Right ventricle myocardium superior (tissue), 1 donor: ENCODE measurements around the gene FAM240A. TPM values are rescaled to one million over a fixed set of nuclear protein-coding genes. Genes with fewer than 3 reads are reported as not detected.

ENCODE experiments used
- ATAC-seq: fragments of 200-7000 bp; cut with Tn5 transposase; one replicate; pipeline ENCODE4 v1.9.1; 2020; ENCODE audit warnings: mild to moderate bottlenecking; ENCODE audit not compliant: poor library complexity
- DNase-seq: peaks from one replicate; pipeline ENCODE4 v3.0.0-alpha.2; 2020
- intact Hi-C: fragments of 100-400 bp; cut with DNase I; formaldehyde crosslinking; loops from one replicate; pipeline ENCODE4 v1.11.2; 2022
- total RNA-seq: library from RNA; stranded (reverse); fragmentation: NEBNext Ultra II Directional; extraction: Animal tissue kit (Norgen Biotek cat#: 25700); gene quantifications from one replicate; pipeline ENCODE4 v1.2.1, GENCODE V29; 2021
- donor health status: DM: no; HTN: yes; CAD: no; lungs with severe emphysema.

Gene FAM240A
- total RNA-seq, 1 donor from 2014 or later, result not detected

- DNase-seq (no peak), ATAC-seq (no peak)
- intact Hi-C loops, result no loop called here
Measured at GRCh38 chr3:46655271-46655670, 42.9 kb downstream of the FAM240A start.

- DNase-seq (no peak), ATAC-seq (no peak)
- intact Hi-C loops, result no loop called here
Measured at GRCh38 chr3:46656778-46657556, 44.6 kb downstream of the FAM240A start.

- intact Hi-C loops, result no loop called here
- ATAC-seq, result no peak
- DNase-seq, result no peak
Measured at GRCh38 chr3:46659285-46659684, 47.0 kb downstream of the FAM240A start.

- DNase-seq, result no peak
- no peak for ATAC-seq
- intact Hi-C loops, result no loop called here
Measured at GRCh38 chr3:46660003-46660402, 47.7 kb downstream of the FAM240A start.

- ATAC-seq (peak; percentile 74), DNase-seq (peak; percentile 77)
- intact Hi-C loops, result no loop called here
Measured at GRCh38 chr3:46660543-46661523, 48.5 kb downstream of the FAM240A start.

GRCh38 chr3:46661776-46662766, 49.7 kb downstream of the FAM240A start:
- DNase-seq (no peak), ATAC-seq (no peak)
- intact Hi-C loops, result no loop called here

GRCh38 chr3:46662771-46663551, 50.6 kb downstream of the FAM240A start:
- intact Hi-C loops, result no loop called here
- ATAC-seq (no peak), DNase-seq (no peak)

GRCh38 chr3:46663591-46664135, 51.3 kb downstream of the FAM240A start:
- no peak for DNase-seq
- peak; percentile 11 for ATAC-seq
- intact Hi-C loops, result no loop called here

- intact Hi-C loops, result no loop called here
- ATAC-seq (no peak), DNase-seq (no peak)
Measured at GRCh38 chr3:46664188-46664970, 52.1 kb downstream of the FAM240A start.

- peak; percentile 28 for ATAC-seq
- intact Hi-C loops, result no loop called here
- DNase-seq, result no peak
Measured at GRCh38 chr3:46664971-46665762, 52.8 kb downstream of the FAM240A start.

- DNase-seq, result no peak
- intact Hi-C loops, result no loop called here
- ATAC-seq, result no peak
Measured at GRCh38 chr3:46665763-46666452, 53.6 kb downstream of the FAM240A start.

- intact Hi-C loops, result no loop called here
- peak; percentile 58 for ATAC-seq
Measured at GRCh38 chr3:46666453-46666845, 54.1 kb downstream of the FAM240A start.

GRCh38 chr3:46667061-46667621, 54.8 kb downstream of the FAM240A start:
- ATAC-seq (peak; percentile 0), DNase-seq (no peak)
- intact Hi-C loops, result no loop called here

More at GRCh38 chr3:46666453-46666845, 54.1 kb downstream of the FAM240A start:
- DNase-seq, result peak; percentile 66

GRCh38 chr3:46667657-46668056, 55.3 kb downstream of the FAM240A start:
- DNase-seq (no peak), ATAC-seq (no peak)
- intact Hi-C loops, result no loop called here

GRCh38 chr3:46668116-46668515, 55.8 kb downstream of the FAM240A start:
- intact Hi-C loops, result no loop called here
- DNase-seq (no peak), ATAC-seq (no peak)
